Immature natural killer cell (primary cell): ENCODE results near the gene HHLA2. TPM values are rescaled to one million over a fixed set of nuclear protein-coding genes. Genes with fewer than 3 reads are reported as not detected.
"Not testable (repeated sequence)": the region's sequence is repeated elsewhere in the genome, so short reads cannot be mapped to it uniquely, and the experiment has no call there.

ENCODE experiments used
- DNase-seq, 3 donors: peaks; one replicate each; pipeline ENCODE4 v3.0.0; 2022; ENCODE audit warnings: mixed read lengths in 1 of 3
- H3K27ac Mint-ChIP-seq, 6 donors: one replicate each; pipeline ENCODE4 v1.8.0; 2020; ENCODE audit warnings: mixed read lengths in 6 of 6, mild to moderate bottlenecking in 5 of 6, inconsistent platforms in 4 of 6, moderate library complexity in 3 of 6
- H3K27me3 Mint-ChIP-seq, 3 donors: one replicate each; pipeline ENCODE4 v1.8.0; 2020 to 2021; ENCODE audit warnings: low read depth in 3 of 3, mild to moderate bottlenecking in 3 of 3, mixed read lengths in 3 of 3, moderate library complexity in 3 of 3, inconsistent platforms in 1 of 3
- H3K36me3 Mint-ChIP-seq, 3 donors: one replicate each; pipeline ENCODE4 v1.8.0; 2020; ENCODE audit warnings: mixed read lengths in 3 of 3, inconsistent platforms in 2 of 3, mild to moderate bottlenecking in 2 of 3
- H3K4me1 Mint-ChIP-seq, 2 donors: one replicate each; pipeline ENCODE4 v1.8.0; 2020; ENCODE audit warnings: inconsistent platforms in 2 of 2, mild to moderate bottlenecking in 2 of 2, mixed read lengths in 2 of 2, moderate library complexity in 1 of 2
- H3K4me3 Mint-ChIP-seq, 5 donors: one replicate each; pipeline ENCODE4 v1.8.0; 2020; ENCODE audit warnings: mild to moderate bottlenecking in 5 of 5, mixed read lengths in 5 of 5, inconsistent platforms in 3 of 5, moderate library complexity in 3 of 5
- H3K9me3 Mint-ChIP-seq, 6 donors: one replicate each; pipeline ENCODE4 v1.8.0; 2020; ENCODE audit warnings: mild to moderate bottlenecking in 6 of 6, mixed read lengths in 6 of 6, inconsistent platforms in 4 of 6, moderate library complexity in 3 of 6
- polyA plus RNA-seq, 3 donors: library from polyadenylated mRNA; unstranded; fragments of 300-500 nt; fragmentation: Illumina TruSeq; gene quantifications; one replicate each; pipeline ENCODE4 v1.2.3, GENCODE V29; 2021

Gene HHLA2, protein sequence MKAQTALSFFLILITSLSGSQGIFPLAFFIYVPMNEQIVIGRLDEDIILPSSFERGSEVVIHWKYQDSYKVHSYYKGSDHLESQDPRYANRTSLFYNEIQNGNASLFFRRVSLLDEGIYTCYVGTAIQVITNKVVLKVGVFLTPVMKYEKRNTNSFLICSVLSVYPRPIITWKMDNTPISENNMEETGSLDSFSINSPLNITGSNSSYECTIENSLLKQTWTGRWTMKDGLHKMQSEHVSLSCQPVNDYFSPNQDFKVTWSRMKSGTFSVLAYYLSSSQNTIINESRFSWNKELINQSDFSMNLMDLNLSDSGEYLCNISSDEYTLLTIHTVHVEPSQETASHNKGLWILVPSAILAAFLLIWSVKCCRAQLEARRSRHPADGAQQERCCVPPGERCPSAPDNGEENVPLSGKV
- polyA plus RNA-seq = not detected

DNA sequence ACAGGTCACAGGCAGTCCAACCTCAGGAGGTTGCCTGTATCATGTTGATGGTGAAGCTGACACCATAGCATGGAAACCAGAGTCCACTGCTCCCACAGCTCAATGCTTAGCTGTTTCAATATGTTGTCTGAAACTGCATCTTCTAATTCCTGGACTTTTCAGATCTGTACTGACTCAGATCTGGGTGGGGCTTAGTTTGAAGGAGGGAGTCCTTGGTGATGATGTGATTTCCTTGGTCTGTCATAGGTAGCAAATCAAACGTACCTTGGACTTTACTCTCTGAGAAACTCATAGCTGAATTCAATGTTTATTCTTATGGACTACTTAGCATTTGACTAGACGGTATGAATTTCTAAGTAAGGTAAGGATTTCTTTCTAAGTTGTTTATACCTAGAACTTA, at the start of gene HHLA2:
Gene HHLA2, plus strand, starts transcription at position 310 of the 400 bp plus-strand sequence. CDS start 55,266 bp downstream, outside the sequence.
- H3K9me3 Mint-ChIP-seq = no peaks in the 10 kb centered on the region
- H3K4me1 Mint-ChIP-seq = peaks cover 0 to 3% of the 10 kb centered on the region in 2 donors
- no peak within 1 kb of the TSS for H3K4me3 Mint-ChIP-seq
- no peak within 1 kb of the TSS for H3K27ac Mint-ChIP-seq
- H3K27me3 Mint-ChIP-seq = peaks cover 2 to 5% (median 3%) of the 10 kb centered on the region in 3 donors
- no peak for DNase-seq
- no peaks in the 10 kb centered on the region for H3K36me3 Mint-ChIP-seq

DNA sequence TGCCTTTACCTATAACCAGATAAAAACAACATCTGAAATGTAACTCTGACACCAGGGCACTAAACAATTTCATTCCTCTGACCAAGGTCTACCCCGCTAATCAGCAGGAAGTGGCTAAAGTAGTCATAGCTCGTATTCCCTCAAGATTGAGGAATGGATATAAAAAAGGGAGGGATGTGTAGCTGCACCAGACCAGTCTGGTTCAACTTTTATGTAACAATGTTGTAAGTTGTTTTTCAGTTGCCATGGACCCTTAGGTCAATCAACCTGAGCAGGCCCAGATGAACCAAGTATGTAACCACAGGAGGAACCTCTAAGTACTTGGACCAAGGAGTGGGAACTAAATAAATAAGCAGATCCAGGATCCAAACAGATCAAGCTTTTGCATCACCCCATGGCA, 45.7 kb upstream of the HHLA2 start:
- H3K9me3 Mint-ChIP-seq = peaks cover 0 to 2% (median 0%) of the 10 kb centered on the region in 6 donors
- H3K27me3 Mint-ChIP-seq = peaks cover 0 to 1% (median 0%) of the 10 kb centered on the region in 3 donors
- H3K4me3 Mint-ChIP-seq = no peak overlapping the region
- no peak for DNase-seq
- H3K27ac Mint-ChIP-seq = no peak overlapping the region
- H3K4me1 Mint-ChIP-seq = no peaks in the 10 kb centered on the region
- no peaks in the 10 kb centered on the region for H3K36me3 Mint-ChIP-seq

DNA sequence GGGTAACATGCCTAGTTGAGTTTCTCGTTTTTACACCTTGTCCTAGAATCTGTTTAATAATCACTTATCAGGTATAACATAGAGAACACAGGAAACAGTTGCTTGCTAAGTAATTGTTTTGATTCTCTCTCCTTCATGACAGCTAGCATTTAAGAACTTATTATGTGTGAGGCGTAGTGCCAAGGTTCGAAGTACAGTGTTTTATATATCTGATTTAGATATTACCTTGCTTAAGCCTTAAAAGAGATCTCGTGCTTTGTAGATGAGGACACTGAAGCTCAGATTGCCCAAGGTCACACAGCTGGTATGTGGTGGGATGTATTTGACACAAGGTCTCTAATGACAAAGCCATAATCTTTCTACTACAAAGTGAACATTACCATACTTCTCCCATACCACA, 45.1 kb upstream of the HHLA2 start:
- no peak for DNase-seq
- H3K27me3 Mint-ChIP-seq = peaks cover 0 to 1% (median 0%) of the 10 kb centered on the region in 3 donors
- H3K9me3 Mint-ChIP-seq = peaks cover 0 to 2% (median 0%) of the 10 kb centered on the region in 6 donors
- H3K36me3 Mint-ChIP-seq = no peaks in the 10 kb centered on the region
- no peak overlapping the region for H3K27ac Mint-ChIP-seq
- H3K4me3 Mint-ChIP-seq = no peak overlapping the region
- H3K4me1 Mint-ChIP-seq = no peaks in the 10 kb centered on the region

DNA sequence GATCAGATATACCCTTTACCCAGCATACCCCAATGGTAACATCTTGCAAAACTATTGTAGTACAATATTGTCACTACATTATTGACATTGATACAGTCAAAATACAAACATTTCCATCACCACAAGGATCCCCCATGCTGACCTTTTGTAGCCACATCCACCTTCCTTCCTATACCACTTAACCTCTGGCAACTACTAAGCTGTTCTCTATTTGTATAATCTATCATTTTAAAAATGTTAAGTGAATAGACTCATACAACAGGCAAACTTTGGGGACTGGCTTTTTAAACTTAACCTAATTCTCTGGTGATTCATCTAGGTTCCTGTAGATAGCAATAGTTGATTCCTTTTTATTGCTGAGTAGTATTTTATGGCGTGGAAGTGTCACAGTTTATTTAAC, 44.5 kb upstream of the HHLA2 start:
- no peak overlapping the region for H3K4me3 Mint-ChIP-seq
- H3K27me3 Mint-ChIP-seq = peaks cover 0 to 1% (median 0%) of the 10 kb centered on the region in 3 donors
- H3K4me1 Mint-ChIP-seq = no peaks in the 10 kb centered on the region
- H3K9me3 Mint-ChIP-seq = peaks cover 0 to 2% (median 0%) of the 10 kb centered on the region in 6 donors
- DNase-seq = no peak
- no peak overlapping the region for H3K27ac Mint-ChIP-seq
- H3K36me3 Mint-ChIP-seq = no peaks in the 10 kb centered on the region

DNA sequence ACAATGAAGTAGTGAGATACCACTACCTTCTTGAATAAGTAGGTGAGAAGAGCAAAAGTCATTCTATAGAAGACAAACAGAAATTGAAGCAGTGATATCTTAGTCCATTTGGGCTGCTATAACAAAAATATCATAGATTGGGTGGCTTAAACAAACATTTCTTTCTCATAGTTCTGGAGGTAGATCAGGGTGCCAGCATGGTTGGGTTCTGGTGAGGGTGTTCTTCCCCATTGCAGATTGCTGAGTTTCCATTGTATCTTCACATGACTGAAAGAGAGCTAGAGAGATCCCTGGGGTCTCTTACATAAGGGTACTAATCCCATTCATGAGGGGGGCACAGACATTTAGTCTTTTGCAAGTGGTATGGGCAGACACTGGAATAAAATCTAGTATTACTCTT, 41.2 kb upstream of the HHLA2 start:
- Mint-ChIP-seq H3K27me3 (peaks cover 0 to 1% (median 0%) of the 10 kb centered on the region in 3 donors), H3K36me3 (no peaks in the 10 kb centered on the region), H3K27ac (no peak overlapping the region), H3K4me1 (no peaks in the 10 kb centered on the region), H3K4me3 (no peak overlapping the region), H3K9me3 (peaks cover 0 to 2% (median 0%) of the 10 kb centered on the region in 6 donors)
- no peak for DNase-seq

DNA sequence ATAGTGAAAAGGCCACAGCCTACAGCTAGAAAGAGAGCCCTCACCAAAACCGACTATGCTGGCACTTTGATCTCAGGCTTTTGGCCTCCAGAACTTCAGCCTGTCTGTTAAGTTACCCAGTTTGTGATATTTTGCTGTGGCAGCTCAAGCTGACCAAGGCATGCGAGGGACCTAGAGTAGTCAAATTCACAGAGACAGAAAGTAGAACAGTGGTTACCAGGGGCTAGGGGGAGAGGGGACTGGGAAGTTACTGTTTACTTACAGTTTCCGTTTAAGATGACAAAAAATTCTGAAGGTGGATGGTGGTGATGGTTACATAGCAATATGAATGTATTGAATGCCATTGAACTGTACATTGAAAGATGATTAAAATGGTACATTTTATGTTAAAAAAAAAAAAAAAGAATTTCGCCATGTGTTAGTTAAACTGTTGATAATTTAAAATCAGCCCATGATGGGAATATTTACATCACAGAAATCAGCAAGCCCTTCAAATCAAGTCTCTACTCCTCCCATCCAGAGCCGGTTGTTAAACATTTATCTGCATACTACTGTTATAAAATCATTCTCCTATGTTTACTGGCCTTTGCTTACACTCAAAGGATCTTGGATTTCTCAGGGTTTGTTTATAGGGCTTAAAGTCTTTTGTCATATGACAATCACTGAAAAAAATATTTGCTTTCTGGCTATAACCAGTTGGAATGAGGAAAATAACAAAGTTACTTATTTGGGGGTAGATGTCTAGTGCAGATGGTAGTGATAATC, 31.6 kb upstream of the HHLA2 start:
- peak overlapping the region in 2 of 6 donors; percentile 35 to 49 for H3K27ac Mint-ChIP-seq
- not testable (repeated sequence) for DNase-seq

DNA sequence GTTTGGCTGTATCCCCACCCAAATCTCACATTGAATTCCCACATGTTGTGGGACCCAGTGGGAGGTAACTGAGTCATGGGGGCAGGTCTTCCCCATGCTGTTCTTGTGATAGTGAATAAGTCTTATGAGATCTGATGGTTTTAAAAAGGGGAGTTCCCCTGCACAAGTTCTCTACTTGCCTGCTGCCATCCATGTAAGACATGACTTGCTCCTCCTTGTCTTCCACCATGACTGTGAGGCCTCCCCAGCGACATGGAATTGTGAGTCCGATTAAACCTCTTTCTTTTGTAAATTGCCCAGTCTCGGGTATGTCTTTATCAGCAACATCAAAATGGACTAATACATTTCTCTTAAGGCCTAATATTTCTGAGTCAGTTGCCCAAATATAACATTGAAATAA, 28.1 kb upstream of the HHLA2 start:
- H3K9me3 Mint-ChIP-seq, H3K4me1 Mint-ChIP-seq, H3K4me3 Mint-ChIP-seq, H3K27ac Mint-ChIP-seq, H3K36me3 Mint-ChIP-seq, H3K27me3 Mint-ChIP-seq, DNase-seq: not testable (repeated sequence)

More for the DNA sequence above, 31.6 kb upstream of the HHLA2 start:
- not testable (repeated sequence) for H3K4me1 Mint-ChIP-seq, H3K9me3 Mint-ChIP-seq, H3K4me3 Mint-ChIP-seq, H3K36me3 Mint-ChIP-seq, H3K27me3 Mint-ChIP-seq

DNA sequence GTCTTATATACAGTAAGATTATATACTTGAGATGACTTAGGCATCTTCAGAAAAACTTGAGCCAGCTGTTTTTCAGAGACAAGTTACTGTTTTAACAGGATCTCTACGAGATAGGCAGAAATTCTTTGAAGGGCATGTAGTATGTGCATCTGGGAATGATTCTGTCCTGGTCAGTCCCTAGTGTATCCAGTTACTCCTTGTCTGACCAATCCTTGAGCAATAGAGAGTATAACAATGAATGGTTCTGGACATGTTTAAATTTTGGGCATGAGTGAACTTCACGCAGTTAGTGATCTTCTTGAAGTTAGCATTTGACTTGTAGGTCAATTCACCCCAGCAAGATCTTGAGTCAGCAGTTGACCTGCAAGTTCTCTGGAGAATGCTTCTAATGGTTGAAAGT, 24.7 kb upstream of the HHLA2 start:
- Mint-ChIP-seq H3K9me3 (no peaks in the 10 kb centered on the region), H3K27me3 (peaks cover 0 to 1% (median 0%) of the 10 kb centered on the region in 3 donors), H3K27ac (no peak overlapping the region), H3K4me1 (no peaks in the 10 kb centered on the region), H3K36me3 (peaks cover 0 to 6% (median 4%) of the 10 kb centered on the region in 3 donors), H3K4me3 (no peak overlapping the region)
- no peak for DNase-seq

DNA sequence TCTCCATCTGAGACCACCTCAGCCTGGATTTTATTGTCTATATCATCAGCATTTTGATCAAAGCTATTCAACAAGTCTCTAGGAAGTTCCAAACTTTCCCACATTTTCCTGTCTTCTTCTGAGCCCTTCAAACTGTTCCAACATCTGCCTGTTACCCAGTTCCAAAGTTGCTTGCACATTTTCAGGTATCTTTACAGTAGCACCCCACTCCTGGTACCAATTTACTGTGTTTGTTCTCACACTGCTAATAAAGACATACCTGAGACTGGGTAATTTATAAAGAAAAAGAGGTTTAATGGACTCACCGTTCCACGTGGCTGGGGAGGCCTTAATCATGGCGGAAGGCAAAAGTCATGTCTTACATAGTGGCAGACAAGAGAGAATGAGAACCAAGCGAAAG, 17.3 kb upstream of the HHLA2 start:
- H3K27me3 Mint-ChIP-seq, H3K4me1 Mint-ChIP-seq, H3K4me3 Mint-ChIP-seq, H3K27ac Mint-ChIP-seq, DNase-seq: not testable (repeated sequence)
- Mint-ChIP-seq H3K9me3 (peaks cover 0 to 32% (median 19%) of the 10 kb centered on the region in 6 donors), H3K36me3 (peaks cover 10 to 15% (median 13%) of the 10 kb centered on the region in 3 donors)

DNA sequence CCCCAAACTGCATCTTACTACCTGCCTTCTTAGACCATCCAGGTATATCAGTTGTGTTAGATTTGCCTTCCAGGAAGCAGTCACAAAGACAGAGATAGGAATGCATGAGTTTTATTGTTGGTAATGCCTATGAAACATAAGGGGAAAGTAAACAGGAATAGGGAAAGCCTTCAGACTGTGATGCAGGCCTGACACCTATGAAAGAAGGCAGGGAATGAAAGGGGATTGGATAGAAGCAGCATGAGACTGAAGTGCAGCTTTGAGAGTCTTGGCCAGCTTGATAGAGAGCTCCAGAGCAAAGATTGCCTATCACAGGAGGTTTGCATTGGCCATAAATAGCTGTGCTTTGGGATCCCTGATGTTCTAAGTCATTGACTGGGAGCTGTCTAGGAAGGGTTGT, 15.9 kb upstream of the HHLA2 start:
- Mint-ChIP-seq H3K4me1 (no peaks in the 10 kb centered on the region), H3K27me3 (peaks cover 0 to 2% (median 1%) of the 10 kb centered on the region in 3 donors), H3K36me3 (peaks cover 10 to 15% (median 10%) of the 10 kb centered on the region in 3 donors), H3K27ac (no peak overlapping the region), H3K9me3 (peaks cover 0 to 32% (median 19%) of the 10 kb centered on the region in 6 donors), H3K4me3 (no peak overlapping the region)
- no peak for DNase-seq

DNA sequence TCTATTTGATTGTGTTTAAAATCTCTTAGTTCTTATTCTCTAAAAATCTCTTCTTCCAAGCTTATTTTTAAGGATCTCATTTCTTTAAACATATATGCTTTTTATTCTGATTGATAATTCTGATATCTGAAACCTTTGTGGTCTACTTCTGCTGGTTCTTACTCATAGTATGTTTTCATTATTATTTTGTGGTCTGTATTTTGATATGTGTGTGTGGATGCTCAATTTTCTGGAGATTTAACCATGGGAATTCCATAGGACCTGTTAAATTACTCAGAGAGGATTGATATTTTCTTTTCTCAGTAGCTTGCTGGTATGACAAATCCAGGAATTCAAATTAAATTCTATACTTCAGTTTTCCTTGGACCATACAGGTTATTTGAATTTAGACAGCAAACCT, 14.7 kb upstream of the HHLA2 start:
- H3K4me1 Mint-ChIP-seq = no peaks in the 10 kb centered on the region
- DNase-seq = no peak
- H3K9me3 Mint-ChIP-seq = peaks cover 0 to 32% (median 19%) of the 10 kb centered on the region in 6 donors
- no peak overlapping the region for H3K4me3 Mint-ChIP-seq
- peaks cover 0 to 4% (median 1%) of the 10 kb centered on the region in 3 donors for H3K27me3 Mint-ChIP-seq
- no peak overlapping the region for H3K27ac Mint-ChIP-seq
- H3K36me3 Mint-ChIP-seq = peaks cover 6 to 15% (median 9%) of the 10 kb centered on the region in 3 donors

DNA sequence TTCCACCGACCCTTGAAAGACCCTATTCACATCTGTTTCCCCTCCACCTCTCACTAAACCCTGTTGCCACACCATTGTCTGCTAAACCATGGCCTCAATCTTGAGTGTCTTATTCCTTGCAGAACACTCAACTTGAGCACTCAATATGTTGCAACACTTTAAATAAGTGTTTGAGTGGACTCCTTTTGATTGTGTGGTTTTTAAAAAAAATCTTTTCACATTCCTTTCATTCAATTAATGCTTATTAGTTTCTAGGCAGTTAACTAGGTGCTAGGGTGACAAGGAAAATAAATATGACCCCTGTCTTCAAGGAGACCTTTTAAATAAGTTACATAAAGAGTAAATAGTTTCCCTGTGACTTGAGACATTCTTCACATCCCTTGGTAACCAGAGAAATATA, 13.3 kb upstream of the HHLA2 start:
- peaks cover 0 to 23% (median 15%) of the 10 kb centered on the region in 6 donors for H3K9me3 Mint-ChIP-seq
- peak overlapping the region in 1 of 6 donors; percentile 13 for H3K27ac Mint-ChIP-seq
- H3K36me3 Mint-ChIP-seq = peaks cover 6 to 9% (median 9%) of the 10 kb centered on the region in 3 donors
- H3K4me3 Mint-ChIP-seq = no peak overlapping the region
- no peaks in the 10 kb centered on the region for H3K4me1 Mint-ChIP-seq
- DNase-seq = no peak
- H3K27me3 Mint-ChIP-seq = peaks cover 0 to 4% (median 0%) of the 10 kb centered on the region in 3 donors

DNA sequence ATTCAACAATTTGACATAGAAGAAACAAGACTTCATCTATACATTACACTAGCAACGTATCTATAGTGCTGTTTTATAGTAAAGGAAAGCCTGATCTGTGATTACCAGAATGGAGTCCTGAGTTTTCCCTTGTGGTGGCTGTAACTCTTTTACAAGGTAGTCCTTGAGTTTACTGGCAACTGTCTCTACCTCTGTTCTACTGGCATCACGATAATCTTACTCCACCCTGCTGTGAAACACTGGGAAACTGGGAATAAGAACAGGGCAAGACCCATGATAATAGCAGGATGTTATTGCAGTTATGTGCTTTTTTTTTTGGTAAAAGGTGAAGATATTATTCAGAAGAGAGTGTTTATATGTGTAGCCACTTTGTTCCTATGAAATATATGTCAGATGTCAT, 12.4 kb upstream of the HHLA2 start:
- no peak overlapping the region for H3K27ac Mint-ChIP-seq
- peaks cover 0 to 4% (median 0%) of the 10 kb centered on the region in 3 donors for H3K27me3 Mint-ChIP-seq
- DNase-seq = no peak
- H3K36me3 Mint-ChIP-seq = peaks cover 3 to 7% (median 6%) of the 10 kb centered on the region in 3 donors
- H3K4me1 Mint-ChIP-seq = no peaks in the 10 kb centered on the region
- peaks cover 0 to 14% (median 9%) of the 10 kb centered on the region in 6 donors for H3K9me3 Mint-ChIP-seq
- no peak overlapping the region for H3K4me3 Mint-ChIP-seq

DNA sequence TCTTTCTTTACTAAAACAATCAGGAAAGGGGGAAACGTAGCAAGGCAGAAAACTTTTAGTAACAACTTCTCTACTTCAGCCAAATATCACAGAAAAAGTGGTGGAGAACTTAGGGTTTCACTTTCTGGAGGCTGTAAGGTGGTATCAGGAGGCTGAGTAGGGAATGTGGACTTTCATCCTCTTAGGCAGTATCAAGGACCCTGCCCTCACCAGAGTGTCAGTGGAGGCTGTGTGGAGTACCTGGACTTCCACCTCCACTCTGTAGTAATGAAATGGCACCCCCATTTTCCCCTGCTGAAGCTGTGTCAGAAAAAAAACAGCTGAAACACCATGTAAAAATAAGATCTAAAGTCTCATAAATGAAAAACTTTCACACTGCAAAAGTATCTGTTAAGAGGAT, 11.2 kb upstream of the HHLA2 start:
- no peak overlapping the region for H3K4me3 Mint-ChIP-seq
- H3K9me3 Mint-ChIP-seq = peaks cover 0 to 2% (median under 1%) of the 10 kb centered on the region in 6 donors
- no peak for DNase-seq
- no peaks in the 10 kb centered on the region for H3K4me1 Mint-ChIP-seq
- H3K36me3 Mint-ChIP-seq = peaks cover 0 to 4% (median 3%) of the 10 kb centered on the region in 3 donors
- H3K27ac Mint-ChIP-seq = no peak overlapping the region
- H3K27me3 Mint-ChIP-seq = peaks cover 0 to 4% (median 0%) of the 10 kb centered on the region in 3 donors
